Heart left ventricle (tissue), 13 donors: ENCODE data around the gene PCSK6.

Experiments used
- CTCF ChIP-seq, 12 donors: fragments of 200-600 bp; sonication (generic) in 4 of 12; IDR thresholded peaks; one replicate each; pipeline versions ENCODE4 v1.5.0 to v1.8.0; 2018 to 2022; ENCODE audit warnings: antibody characterized with exemption in 12 of 12, mild to moderate bottlenecking in 5 of 12
- POLR2A ChIP-seq, 2 donors: fragments of 450-650 bp; IDR thresholded peaks; one replicate each; pipeline ENCODE4 v1.6.1; 2017; ENCODE audit warnings: antibody characterized with exemption in 2 of 2, mild to moderate bottlenecking in 2 of 2, moderate library complexity in 2 of 2
- donor health status: ischemic (EF 13 %, LVEDD 7.1; RV severe dilation, severe dysfunction).
- donor health status: DM: no; HTN: yes; CAD: no.
- donor health status: DM: no; HTN: no; CAD: no.
- donor health status: ischemic (EF 25% LVEDD 6.9; RV normal size, moderate dysfunction).
- donor health status: ischemic (EF 25% LVEDD 5.7; RV mildly dilated, moderate dysfunction).
- donor health status: ischemic (EF 35%, LVEDD 5.7; RV mildly dilated, moderate dysfunction).
- donor health status: nonischemic (EF 11% LVEDD 7.7; RV severe dilation, severe dysfunction).
- donor health status: DM: yes; HTN: yes; CAD: no.
- donor health status: PGD.
- donor health status: ischemic (EF 29% LVEDD 5.4; RV normal size, mild dysfunction).
- donor health status: nonischemic (EF 23%, LVEDD 6.1; RV moderate dilation, normal function).

DNA sequence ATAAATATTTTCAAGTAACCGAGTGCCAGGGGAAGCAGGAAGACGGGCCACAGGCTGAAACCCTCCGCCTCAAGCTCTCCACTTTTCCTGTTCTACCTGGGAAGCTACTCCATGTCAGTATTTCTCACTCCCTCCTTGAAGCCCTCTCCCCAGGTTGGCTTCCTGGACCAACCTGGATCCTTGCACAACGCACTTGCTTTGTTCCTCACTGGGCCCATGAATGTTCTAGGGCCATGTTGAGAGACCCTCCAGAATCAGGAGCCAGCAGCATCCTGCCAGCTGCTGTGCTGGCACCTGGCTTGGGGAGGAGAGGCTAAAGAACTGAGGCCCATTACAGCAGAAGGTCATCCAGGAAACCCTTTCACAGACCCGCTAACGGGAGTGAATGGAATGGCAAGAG lies 115.2 kb downstream of the PCSK6 start:
- TF ChIP-seq POLR2A (IDR thresholded peaks at IDR 0.05): no peak
- TF ChIP-seq CTCF (IDR thresholded peaks at IDR 0.05): no peak
